ENCODE results near the gene ABHD2.

Gene ABHD2

DNA sequence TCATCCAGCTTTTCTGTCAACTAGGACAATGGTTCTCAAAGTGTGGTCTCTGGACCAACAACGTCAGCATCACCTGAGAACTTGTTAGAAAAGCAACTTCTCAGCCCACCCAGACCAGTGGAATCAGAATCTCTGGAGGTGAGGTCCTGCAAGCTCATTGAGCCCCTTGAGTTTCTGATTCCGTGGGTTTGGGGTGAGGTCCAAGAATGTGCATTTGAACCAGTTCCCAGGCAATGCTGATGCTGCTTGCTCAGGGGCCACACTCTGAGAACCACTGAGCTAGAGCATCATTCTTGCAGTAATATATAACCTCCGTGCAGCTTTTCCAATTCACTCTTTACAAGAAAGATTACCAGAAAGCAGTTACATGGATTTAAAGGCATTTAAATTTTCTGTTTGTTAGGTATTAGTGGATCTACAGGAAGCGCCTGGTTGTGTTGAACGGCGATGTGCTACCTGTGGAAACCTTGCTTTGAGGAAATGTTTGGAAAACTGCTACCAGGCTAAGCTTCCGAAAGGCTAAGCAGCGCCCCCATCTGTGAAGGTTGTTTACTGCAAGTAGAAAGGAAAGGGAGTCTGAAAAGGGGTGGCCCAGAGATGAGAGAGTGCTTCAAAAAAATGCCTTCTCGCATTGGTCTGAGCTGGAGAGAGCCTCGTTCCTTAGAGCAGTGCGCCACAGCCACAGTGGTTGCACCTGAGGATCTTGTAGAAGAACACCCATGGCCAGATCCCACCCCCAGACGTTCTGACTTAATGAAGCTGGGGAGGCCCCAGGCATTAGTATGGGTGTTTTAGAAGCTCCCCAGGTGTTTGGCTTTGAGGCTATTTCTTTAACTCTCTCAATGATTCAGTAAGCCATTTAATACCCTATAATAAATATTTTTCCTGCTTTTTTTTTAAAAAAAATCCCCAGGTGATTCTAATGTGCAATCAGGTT is 83.1 kb downstream of the ABHD2 start:
- DNase-seq, result no peak

DNA sequence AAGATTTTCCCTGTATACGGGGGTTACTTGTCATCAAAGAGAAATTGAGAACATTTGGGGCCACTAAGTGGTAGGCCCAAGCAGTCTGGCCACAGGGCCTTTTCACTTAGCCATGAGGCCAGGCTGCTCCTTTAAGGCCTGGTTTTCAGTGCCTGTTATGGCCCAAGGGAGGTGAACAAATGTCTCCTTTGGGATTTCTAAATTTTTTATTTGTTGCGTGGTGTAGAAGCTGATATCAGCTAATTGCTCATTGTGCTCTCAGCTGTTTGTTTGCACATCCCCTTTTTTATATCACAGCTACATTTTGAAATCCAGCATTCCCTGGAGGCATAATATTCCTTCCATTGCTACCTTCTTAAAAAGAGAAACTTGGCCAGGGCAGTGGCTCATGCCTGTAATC is 84.7 kb downstream of the ABHD2 start:
- no peak for DNase-seq

DNA sequence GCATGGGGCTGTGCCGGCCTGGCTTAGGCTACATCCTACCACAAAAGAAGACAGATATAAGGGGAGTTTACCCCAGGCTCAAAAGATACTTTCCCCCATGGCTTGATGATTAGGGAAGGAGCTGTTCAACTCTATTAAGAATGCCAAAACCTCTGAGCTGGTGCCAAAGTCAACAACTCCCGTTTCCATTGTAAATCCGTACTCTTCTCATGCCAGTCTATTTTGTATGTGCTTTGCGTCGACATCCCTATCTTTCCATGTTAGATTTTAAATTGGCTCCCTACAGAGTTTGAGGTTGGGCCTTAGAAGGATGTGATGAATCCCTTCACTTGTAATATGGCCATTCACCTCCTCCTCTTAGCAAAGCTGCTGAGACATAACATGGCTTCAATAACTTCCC is 86.2 kb downstream of the ABHD2 start:
- no peak for DNase-seq

- DNase-seq, result no peak
These were observed 87.4 kb downstream of the ABHD2 start for GRCh38 chr15:89175617-89176191.

DNA sequence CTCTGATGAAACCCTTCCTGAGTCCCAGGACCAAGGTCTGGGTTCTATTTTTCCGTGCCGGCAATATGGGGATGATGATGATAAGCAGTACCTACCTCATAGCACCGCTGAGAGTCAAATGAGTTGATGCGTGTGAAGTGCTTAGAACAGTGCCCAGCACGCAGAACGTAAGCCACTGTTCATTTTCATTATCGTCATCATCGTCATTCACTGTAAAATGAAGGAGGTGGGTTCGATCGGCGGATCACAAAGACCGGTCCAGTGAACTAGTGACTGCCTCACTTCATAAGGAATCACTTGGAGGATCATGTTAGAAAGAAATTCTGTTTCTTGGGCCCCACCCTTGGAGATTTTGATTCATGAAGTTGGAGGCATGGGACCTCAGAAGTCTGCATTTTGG is 88.9 kb downstream of the ABHD2 start:
- no peak for DNase-seq

GRCh38 chr15:89177633-89178306 is 89.5 kb downstream of the ABHD2 start:
- DNase-seq, result no peak

GRCh38 chr15:89178307-89178977 is 90.2 kb downstream of the ABHD2 start:
- no peak for DNase-seq

- no peak for DNase-seq
These were observed 92.0 kb downstream of the ABHD2 start for GRCh38 chr15:89179966-89180875.

DNA sequence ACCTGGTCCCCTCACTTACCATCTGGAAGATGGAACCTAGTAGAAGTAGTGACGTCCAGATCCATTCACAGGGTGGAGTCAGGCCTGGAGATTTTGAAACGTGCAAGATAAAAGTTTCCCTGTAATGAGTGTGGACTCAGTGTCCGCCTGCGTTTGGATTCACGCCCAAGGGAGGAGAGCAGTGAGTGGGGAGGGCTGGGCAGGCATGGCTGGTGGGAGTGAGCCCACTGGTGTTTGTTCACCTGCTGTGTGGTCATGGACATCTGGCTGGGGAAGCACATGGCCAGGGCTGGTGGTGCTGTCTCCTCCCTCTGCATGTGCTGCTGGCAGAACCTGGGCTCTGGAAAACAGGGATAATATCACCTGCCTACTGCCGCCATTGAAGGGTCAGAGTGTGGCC is 96.1 kb downstream of the ABHD2 start:
- no peak for DNase-seq

GRCh38 chr15:89184886-89185526 is 96.8 kb downstream of the ABHD2 start:
- no peak for DNase-seq

DNA sequence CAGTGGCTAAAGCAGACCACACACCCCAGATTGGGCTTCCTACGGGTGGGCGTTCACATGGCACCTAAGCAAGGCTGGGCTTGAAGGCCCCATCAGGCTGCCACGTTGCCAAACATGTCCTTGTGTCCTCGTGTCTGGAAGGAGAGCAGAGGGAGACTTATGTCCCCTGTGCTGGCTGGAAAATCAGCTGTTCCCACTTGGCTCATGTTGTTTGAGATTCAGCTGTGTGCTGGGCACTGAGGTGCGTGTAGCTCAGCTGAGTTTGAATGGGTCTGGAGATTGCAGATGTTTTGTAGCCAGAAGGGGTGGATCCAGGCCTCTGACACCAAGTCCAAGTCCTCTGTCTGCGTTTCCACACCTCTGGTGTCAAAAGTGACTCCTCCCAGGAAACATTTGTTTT is 98.5 kb downstream of the ABHD2 start:
- DNase-seq, result no peak

DNA sequence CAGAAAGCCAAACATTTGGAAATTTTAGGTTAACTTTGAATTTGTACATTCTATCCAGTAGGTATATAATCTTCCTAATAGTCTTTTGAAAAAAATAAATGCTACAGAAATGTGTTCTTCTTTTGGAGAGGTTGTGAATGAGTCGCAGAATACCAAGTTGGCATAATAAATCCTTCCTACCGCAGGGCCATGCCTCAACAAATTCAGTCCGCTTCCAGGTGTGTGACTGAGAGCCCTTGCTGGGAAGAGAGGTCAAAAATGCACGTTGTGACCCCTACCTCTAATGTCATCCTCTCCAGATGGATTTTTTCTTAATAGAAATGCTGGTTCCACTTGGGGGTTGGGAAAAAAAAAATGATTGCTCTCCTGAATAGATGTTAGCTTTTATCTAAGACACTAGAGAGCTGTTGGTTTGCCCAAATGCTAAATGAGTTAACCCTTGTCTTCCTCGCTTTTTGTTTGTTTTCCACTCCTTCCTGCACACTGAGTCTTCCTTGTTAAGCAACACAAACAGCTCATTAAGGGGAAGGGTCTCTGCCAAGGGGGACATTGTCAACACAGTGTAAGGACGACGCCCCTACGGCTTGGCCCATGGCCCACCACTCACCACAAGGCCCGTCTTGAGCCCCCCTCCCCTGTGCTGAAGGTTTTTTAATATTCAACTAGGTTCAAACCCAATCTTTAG is 99.2 kb downstream of the ABHD2 start:
- DNase-seq, result no peak

DNA sequence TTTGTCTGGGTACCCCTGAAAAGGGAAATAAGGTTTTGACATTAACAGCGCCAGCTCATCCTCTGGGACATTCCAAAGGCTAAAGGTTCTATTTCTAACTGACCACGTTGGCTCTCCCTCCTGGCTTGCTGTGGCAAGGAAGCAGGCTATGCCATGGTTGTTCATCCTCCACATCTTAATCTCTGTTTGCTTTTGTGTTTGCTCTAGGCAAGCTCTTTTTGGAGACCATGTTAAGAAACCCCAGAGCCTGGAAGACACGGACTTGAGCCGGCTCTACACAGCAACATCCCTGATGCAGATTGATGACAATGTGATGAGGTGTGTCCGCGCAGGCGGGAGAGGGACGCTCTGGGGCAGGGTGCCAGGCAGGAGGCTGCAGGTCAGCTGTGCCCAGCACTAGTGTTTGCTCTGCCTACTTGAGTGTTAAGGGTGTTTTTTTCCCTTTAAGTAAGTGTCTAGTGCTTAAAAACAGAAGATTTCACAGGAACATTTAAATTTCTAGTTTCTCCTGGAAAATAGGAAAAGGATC is 99.8 kb downstream of the ABHD2 start:
- no peak for DNase-seq

DNA sequence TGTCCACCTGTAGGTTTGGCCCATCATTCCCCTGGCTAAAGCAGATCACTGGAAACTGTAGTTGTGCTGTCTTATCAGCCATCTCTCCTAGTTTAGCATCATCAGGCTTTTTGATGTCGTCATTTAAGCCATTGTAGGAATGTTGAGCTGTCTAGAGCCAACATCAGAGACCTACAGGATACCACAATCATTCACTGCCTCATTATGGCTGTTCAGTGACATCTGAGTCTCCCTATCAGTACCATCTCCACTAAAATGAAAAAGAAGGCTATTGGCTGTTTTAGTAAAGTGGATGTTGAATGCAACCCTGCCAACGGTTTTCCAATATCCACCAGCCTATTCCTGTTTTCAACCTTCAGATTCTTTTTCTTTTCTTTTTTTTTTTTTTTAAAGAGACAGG is 103.9 kb downstream of the ABHD2 start:
- no peak for DNase-seq

- DNase-seq, result no peak
These were observed 104.5 kb downstream of the ABHD2 start for GRCh38 chr15:89192766-89193165.

DNA sequence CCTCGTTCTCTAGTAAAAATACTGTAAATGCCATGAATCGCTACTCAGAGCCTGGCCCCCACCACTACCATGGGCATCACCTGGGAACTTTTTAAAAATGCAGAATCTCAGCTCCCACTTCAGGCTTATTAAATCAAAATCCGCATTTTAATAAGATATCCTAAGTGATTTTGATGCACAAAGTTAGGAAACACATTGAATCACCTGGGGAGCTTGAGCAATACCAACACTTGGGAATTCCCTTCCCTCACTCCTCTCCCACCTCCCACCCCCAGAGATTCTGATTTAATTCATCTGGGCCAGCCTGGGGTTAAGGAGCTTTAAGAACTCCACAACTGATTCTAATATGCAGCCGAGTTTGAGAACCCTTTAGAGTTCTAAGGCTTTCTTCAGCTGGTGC is 106.4 kb downstream of the ABHD2 start:
- DNase-seq, result no peak

DNA sequence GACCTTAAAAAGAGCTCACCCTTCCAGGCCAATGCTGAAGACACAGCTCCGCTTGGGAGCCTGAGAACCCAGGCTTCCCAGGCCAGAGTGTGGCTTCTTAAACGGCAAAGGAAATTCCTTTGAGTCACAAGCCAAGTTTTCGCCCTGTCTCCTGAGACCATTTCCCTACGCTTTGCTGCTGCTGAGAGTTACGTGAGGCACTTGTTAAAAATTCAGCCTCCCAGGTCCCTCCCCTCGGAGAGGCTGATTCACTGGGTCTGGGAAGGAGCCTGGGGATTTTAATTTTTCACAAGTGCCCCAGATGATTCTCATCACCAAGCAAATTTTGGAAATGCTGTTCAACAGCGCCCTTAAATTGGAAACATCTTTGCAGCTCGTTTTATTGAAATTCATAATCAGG is 107.6 kb downstream of the ABHD2 start:
- no peak for DNase-seq

- no peak for DNase-seq
These were observed 108.0 kb downstream of the ABHD2 start for GRCh38 chr15:89196241-89196640.

GRCh38 chr15:89196994-89197393 is 108.7 kb downstream of the ABHD2 start:
- DNase-seq, result no peak

DNA sequence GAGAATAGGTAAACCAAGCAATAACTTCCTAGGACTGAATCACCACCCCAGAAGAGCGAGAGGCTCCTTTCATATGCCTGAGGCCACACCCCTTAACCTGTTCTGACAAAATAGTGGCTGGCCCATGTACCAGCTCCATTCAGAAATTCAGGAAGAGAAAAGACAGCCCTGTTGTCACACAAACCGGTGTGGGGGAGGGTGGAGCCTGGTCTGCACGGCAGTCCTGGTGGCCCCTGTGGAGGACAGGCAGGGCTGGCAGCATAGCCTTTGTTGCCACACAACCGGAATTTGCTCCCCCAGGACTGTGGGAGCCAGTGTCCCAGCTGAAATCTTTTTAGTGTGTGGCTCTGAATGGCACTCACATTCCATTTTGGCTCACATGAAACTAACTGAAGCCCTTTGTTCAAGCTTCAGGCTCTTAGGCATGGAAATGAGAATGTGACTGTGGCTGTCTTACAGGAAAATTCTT is 109.3 kb downstream of the ABHD2 start:
- DNase-seq, result no peak

GRCh38 chr15:89198196-89198595 is 109.9 kb downstream of the ABHD2 start:
- DNase-seq, result no peak

All from GOT3 (cell line).